GM12892 (cell line): ENCODE data around the gene RNASE2.
"Not testable (repeated sequence)": the region's sequence is repeated elsewhere in the genome, so short reads cannot be mapped to it uniquely, and the experiment has no call there.

Source experiments
- POLR2A ChIP-seq: IDR thresholded peaks from 2 replicates; pipeline ENCODE4 v1.6.1; 2011; ENCODE audit warnings: low read depth, low read length, control low read depth
- POLR2AphosphoS5 ChIP-seq: IDR thresholded peaks from 2 replicates; pipeline ENCODE4 v1.6.1; 2011; ENCODE audit warnings: low read depth, low read length, control low read depth
- TAF1 ChIP-seq: IDR thresholded peaks from 2 replicates; pipeline ENCODE4 v1.6.1; 2011; ENCODE audit warnings: low read depth, mild to moderate bottlenecking, control low read depth, low read length, borderline replicate concordance

DNA sequence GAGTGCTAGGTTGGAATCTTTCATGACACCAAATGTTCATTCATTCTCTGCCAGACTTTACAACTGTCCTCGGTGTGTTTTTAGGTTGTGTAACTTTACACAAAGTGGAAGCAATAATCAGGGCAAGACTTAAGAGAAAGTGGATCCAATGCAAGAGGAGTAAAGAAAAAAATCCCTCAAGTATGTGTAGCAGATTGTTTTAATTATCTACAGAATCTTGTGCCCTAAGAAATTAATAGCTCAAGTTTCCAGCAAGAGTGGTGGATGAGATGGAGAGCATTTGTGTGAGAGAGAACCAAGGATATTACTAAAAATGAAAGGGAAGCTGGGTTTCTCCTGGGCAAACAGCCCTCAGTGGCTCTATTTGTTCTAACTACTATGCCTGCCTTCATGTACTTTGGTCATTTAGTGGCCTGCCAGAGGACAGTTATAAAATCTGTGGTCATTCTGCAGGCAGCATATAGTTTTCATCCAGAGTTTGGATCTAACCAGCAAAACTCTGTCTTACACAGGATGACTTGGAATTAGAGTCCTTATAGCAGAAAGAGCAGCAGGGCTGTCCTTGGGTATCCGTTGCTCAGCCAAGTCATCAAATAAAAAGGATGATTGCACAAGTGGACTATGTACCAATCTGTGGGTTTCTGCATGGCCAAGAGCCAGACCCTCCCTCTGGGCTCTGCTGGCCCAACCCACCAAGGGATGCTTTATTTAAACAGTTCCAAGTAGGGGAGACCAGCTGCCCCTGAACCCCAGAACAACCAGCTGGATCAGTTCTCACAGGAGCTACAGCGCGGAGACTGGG, at the start of gene RNASE2:
- TF ChIP-seq TAF1, POLR2AphosphoS5, POLR2A: not testable (repeated sequence)
